ENCODE results near the gene CNTN1.
"Not testable (repeated sequence)": the region's sequence is repeated elsewhere in the genome, so short reads cannot be mapped to it uniquely, and the experiment has no call there.

CNTN1 gene

DNA sequence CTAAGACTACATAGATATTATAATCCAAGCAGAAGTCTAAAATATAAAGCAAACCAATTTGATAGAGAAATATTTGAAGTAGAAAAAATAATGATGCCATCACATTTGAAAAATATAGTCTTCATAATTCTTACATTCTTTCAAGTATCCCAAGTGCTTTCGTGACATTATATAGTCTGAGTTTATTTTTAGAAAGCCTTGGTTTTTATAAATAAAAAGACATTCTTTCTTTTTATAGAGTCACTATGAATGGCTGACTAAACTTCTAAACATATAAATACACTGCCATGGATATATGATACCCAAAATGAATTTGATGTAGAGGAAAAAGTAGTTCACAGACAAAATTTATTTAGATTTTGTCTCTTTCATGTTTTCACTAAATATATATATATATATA is 360.8 kb downstream of the CNTN1 start:
- DNase-seq, result no peak

DNA sequence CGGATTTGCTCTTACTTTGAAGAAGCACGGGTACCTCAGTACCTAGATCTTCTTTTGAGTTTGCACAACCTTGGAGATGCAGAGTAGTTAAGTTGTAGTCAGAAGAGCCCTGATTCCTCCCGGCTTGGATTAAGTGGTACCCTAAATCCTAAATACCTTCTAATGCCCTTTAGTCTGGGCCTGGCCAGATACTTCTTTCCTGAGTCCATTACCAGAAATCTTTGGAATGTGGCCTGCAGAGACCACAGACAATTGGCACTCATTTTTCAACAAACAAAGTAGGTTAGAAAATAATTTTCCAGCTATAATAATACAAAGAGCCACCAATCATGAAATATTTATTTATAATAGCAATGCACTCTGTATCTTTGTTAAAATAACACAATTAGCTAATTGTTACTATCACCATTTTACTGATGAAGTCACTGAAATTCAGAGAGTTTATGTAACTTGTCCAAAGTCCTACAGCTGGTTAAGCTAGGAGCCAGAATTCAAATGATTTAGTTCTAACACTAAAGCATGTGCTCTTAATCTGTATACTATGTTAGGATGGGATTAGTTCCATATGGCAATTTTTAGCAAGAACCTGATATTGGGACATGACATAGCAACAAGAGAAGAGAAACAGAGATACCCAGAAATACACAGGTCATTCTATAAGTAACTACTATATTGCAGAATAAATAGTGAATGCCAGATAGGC is 363.8 kb downstream of the CNTN1 start:
- no peak for DNase-seq

DNA sequence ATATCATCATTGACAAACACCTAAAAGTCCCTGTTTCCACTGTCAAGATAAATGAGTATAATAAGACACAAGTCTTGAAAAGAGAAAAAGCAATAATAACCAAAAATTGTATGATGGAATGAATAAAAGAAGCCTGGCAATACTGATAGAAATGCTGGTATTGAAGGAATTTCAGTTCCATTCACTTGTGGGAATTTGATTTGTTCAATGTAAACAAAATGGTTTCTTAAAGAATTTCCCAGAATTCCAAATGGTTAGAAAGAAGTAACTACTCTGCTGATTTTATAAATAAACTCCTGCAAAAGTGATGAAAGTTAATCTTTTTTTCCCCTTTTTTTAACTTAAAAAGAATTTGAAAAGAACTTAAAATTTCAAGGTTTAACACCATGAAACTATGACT is 366.0 kb downstream of the CNTN1 start:
- no peak for DNase-seq

GRCh38 chr12:41061192-41061591 is 369.0 kb downstream of the CNTN1 start:
- DNase-seq, result peak; percentile 2

GRCh38 chr12:41064411-41064810 is 372.2 kb downstream of the CNTN1 start:
- DNase-seq, result no peak

- no peak for DNase-seq
Observed at GRCh38 chr12:41067941-41068645, 375.9 kb downstream of the CNTN1 start.

GRCh38 chr12:41073633-41074472 is 381.6 kb downstream of the CNTN1 start:
- no peak for DNase-seq

DNA sequence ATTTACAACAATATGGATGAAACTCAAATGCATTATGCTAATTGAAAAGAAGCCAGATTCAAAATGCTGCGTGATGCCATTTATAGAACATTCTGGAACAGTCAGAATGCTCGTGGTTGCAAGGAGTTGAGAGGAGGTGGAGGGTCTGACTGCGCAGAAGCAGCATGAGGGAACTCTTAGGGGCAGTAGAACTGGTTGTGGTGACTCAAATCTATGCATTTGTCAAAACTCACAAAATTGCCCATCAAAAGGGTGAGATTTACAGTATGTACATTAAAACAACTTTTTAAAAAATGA is 382.2 kb downstream of the CNTN1 start:
- no peak for DNase-seq

- no peak for DNase-seq
Observed at GRCh38 chr12:41076114-41076513, 383.9 kb downstream of the CNTN1 start.

DNA sequence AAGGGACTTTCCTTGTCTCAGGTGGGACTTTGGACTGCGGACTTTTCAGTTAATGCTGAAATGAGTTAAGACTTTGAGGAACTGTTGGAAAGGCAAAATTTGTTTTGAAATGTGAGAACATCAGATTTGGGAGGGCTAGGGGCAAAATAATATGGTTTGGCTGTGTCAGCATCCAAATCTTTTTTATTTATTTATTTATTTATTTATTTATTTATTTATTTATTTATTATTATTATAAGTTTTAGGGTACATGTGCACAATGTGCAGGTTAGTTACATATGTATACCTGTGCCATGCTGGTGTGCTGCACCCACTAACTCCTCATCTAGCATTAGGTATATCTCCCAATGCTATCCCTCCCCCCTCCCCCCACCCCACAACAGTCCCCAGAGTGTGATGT is 389.0 kb downstream of the CNTN1 start:
- not testable (repeated sequence) for DNase-seq

GRCh38 chr12:41089438-41089837 is 397.2 kb downstream of the CNTN1 start:
- no peak for DNase-seq

DNA sequence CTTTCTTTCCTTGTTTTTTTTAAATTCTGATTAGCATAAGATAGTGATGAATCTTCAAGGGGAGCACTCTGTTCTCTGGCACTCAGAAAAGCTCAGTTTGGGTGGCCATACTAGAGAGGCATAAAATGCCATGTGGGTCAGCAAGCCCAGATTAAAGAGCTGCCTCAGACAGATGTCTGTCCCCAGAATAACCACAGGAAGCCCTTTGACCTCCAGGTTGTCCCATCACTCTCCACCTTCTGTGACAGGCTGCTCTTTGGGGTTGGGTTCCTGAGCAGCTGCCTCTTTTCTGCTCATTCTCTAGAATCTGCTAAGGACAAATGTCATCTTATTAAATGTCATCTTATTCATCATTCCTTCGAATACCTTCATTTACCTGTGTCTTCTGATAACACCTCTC is 399.9 kb downstream of the CNTN1 start:
- DNase-seq, result no peak

- DNase-seq, result no peak
Observed at GRCh38 chr12:41096797-41097196, 404.6 kb downstream of the CNTN1 start.

DNA sequence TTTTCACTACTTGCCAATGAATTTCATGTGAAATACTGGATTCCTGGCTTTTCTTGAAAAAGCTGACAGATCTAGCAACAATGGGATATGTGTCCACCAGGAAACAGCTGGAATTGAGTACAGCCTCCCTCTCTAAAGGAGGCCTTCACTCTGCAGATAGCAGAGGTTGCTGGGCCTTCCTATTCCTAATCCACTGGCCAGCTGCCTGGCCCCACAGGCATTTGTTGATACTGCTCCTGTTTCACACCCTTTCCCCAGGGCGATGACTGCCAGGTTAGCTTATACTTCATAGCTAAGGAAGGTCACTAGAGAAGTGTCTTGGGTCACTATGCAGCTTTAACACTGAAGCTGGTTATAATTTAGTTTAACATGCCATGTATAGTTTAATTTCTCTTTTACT is 408.3 kb downstream of the CNTN1 start:
- no peak for DNase-seq

- DNase-seq, result no peak
Observed at GRCh38 chr12:41101806-41102205, 409.6 kb downstream of the CNTN1 start.

GRCh38 chr12:41103614-41104013 is 411.4 kb downstream of the CNTN1 start:
- DNase-seq, result no peak

DNA sequence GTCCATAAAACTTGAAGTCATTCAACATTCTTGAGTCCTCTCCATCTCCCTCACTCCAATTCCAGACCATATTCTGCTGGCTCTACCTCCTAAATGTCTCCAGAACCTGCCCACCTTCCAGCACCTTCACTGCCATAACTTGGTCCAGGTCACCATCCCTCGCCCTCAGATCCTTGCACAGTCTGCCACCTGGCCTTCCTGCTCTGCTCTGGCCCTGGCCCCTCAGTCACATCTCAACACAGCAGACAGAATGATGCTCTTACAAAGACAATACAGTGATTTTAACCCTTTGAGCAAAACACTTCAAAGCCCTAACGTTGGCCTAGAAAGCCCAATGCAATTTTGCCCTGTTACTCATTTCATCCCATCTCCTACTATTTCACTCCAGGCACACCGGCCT is 414.1 kb downstream of the CNTN1 start:
- no peak for DNase-seq

GRCh38 chr12:41108032-41108431 is 415.8 kb downstream of the CNTN1 start:
- DNase-seq, result no peak

DNA sequence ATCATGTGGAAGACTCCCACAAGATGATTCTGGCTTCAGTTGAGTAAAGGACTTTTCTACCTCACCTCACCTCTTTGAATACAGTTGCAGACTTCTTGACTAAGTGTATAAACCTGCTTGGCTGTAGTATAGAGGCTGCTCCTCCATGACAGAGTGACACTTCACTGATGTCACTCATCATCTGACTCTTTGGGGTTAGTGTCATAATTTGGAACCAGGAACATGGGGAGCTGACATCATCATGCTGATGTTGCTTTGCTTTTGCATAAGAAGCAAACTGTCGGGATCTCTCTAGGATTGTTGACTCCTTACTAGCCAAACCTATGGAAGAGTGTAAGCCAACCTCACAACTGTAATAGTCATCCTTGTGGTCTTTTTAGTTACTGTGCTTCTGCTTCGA is 420.7 kb downstream of the CNTN1 start:
- DNase-seq, result no peak

GRCh38 chr12:41120211-41120610 is 428.0 kb downstream of the CNTN1 start:
- peak; percentile 47 for DNase-seq

DNA sequence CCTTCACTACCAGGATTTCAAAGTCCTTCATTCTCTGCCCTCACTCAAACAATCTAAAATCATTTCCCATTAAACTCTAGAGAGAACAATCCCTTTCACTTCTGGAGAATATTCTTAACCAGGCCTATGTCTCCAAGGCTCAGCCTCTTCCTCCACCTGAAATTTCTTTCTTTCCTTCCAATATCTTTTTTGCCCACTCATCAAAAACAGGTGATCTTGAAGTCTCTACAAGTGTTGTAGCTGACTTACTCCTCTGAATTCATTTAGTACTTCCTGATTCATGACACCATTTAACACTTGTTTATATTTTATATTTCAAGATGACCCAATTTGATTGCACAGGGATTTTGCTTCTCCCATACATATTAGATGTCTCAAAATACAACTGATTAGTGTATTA is 429.1 kb downstream of the CNTN1 start:
- no peak for DNase-seq

Data from COR-L47 (cell line).